Heart left ventricle (tissue), 16 donors: ENCODE data around the gene RAB44. TPM values are rescaled to one million over a fixed set of nuclear protein-coding genes. Genes with fewer than 3 reads are reported as not detected.

Source experiments
- ATAC-seq, 4 donors: fragments of 200-7000 bp; cut with Tn5 transposase; one replicate each; pipeline ENCODE4 v1.9.1; 2020 to 2022; ENCODE audit warnings: moderate library complexity in 4 of 4, mild to moderate bottlenecking in 3 of 4, moderate number of reproducible peaks in 1 of 4
- DNase-seq, 5 donors: peaks; one replicate each; pipeline ENCODE4 v3.0.0-alpha.2; 2020
- H3K27ac ChIP-seq, 12 donors: fragments of 200-600 bp; sonication (generic) in 4 of 12; one replicate each; pipeline versions ENCODE4 v1.5.0 to v1.8.0; 2016 to 2022; ENCODE audit warnings: mild to moderate bottlenecking in 2 of 12
- H3K27me3 ChIP-seq, 9 donors: fragments of 200-600 bp; sonication (generic) in 2 of 9; one replicate each; pipeline versions ENCODE4 v1.5.1 to v1.8.0; 2016 to 2022; ENCODE audit warnings: mild to moderate bottlenecking in 3 of 9
- H3K36me3 ChIP-seq, 9 donors: fragments of 200-600 bp; sonication (generic) in 2 of 9; one replicate each; pipeline versions ENCODE4 v1.5.0 to v1.8.0; 2018 to 2022; ENCODE audit warnings: mild to moderate bottlenecking in 2 of 9
- H3K4me1 ChIP-seq, 12 donors: fragments of 200-600 bp; sonication (generic) in 4 of 12; one replicate each; pipeline versions ENCODE4 v1.5.0 to v1.8.0; 2016 to 2022; ENCODE audit warnings: mild to moderate bottlenecking in 3 of 12
- H3K4me3 ChIP-seq, 12 donors: fragments of 200-600 bp; sonication (generic) in 4 of 12; one replicate each; pipeline versions ENCODE4 v1.5.0 to v1.8.0; 2017 to 2022; ENCODE audit warnings: mild to moderate bottlenecking in 9 of 12, moderate library complexity in 4 of 12
- H3K9me3 ChIP-seq, 12 donors: fragments of 200-600 bp; sonication (generic) in 4 of 12; one replicate each; pipeline versions ENCODE4 v1.5.0 to v1.8.0; 2016 to 2022; ENCODE audit warnings: mild to moderate bottlenecking in 1 of 12
- CTCF ChIP-seq, 12 donors: fragments of 200-600 bp; sonication (generic) in 4 of 12; IDR thresholded peaks; one replicate each; pipeline versions ENCODE4 v1.5.0 to v1.8.0; 2018 to 2022; ENCODE audit warnings: antibody characterized with exemption in 12 of 12, mild to moderate bottlenecking in 5 of 12
- POLR2A ChIP-seq, 2 donors: fragments of 450-650 bp; IDR thresholded peaks; one replicate each; pipeline ENCODE4 v1.6.1; 2017; ENCODE audit warnings: antibody characterized with exemption in 2 of 2, mild to moderate bottlenecking in 2 of 2, moderate library complexity in 2 of 2
- WGBS, 4 donors: extraction: QIAGEN DNeasy Blood & Tissue Kit in 2 of 4; methylation state at CpG; one replicate each; pipeline versions ENCODE4 v1.1.5 to v1.1.7; 2013 to 2018; 5-methylcytosine and 5-hydroxymethylcytosine counted together
- intact Hi-C, 10 donors: fragments of 100-400 bp; cut with DNase I; formaldehyde crosslinking; loops; one replicate each; pipeline versions ENCODE4 v1.11.1 to v1.14.2; 2022
- polyA plus RNA-seq, 2 donors: library from polyadenylated mRNA; stranded (reverse); fragments of 200-250 nt; gene quantifications; one replicate each; pipeline ENCODE4 v1.2.3, GENCODE V29; 2013
- total RNA-seq, 9 donors: library from RNA; depleted of rRNA in 2 of 9; stranded (reverse); fragments of >200 nt in 2 of 9; fragmentation: NEBNext Ultra II Directional in 3 of 9; extraction: Animal tissue kit (Norgen Biotek cat#: 25700) in 3 of 9; gene quantifications; one replicate each; pipeline versions ENCODE4 v1.1.0 to v1.2.4, GENCODE V29; 2016 to 2023
- donor health status: ischemic (EF 13 %, LVEDD 7.1; RV severe dilation, severe dysfunction).
- donor health status: healthy with polysubstance abuse.
- donor health status: DM: no; HTN: yes; CAD: no.
- donor health status: DM: no; HTN: no; CAD: no.
- donor health status: ischemic (EF 25% LVEDD 6.9; RV normal size, moderate dysfunction).
- donor health status: ischemic (EF 25% LVEDD 5.7; RV mildly dilated, moderate dysfunction).
- donor health status: healthy.
- donor health status: DM: yes; HTN: yes; CAD: no.
- donor health status: ischemic (EF 35%, LVEDD 5.7; RV mildly dilated, moderate dysfunction).
- donor health status: nonischemic (EF 11% LVEDD 7.7; RV severe dilation, severe dysfunction).
- donor health status: DM: yes; HTN: yes; CAD: no.
- donor health status: PGD.
- donor health status: ischemic (EF 29% LVEDD 5.4; RV normal size, mild dysfunction).
- donor health status: nonischemic (EF 23%, LVEDD 6.1; RV moderate dilation, normal function).

The RAB44 gene
- total and polyA plus RNA-seq, 11 donors = 0.04 to 0.32 (median 0.08) TPM; not detected in 5

DNA sequence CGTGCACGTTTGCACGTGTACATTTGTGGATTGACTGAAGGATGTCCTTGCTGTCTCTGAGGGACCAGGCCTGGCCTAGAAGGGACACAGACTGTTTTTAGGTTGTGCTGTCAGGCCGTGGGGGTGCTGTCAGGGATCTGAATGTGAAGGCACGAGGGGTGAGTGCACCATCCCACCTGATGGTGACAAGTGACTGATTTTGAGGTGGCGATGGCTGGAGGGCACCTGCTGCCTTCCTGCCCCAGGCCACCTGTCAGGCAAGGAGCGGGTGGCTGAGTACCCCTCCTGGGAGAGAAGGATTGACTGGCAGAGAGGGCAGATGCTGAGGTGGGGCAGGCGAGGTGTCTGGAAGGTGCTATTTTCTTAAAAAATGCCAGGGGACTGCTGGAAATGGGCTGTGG, 1.2 kb downstream of the RAB44 start:
- DNase-seq = no peak
- no peak for TF ChIP-seq CTCF (IDR thresholded peaks at IDR 0.05)
- TF ChIP-seq POLR2A (IDR thresholded peaks at IDR 0.05) = no peak
- peaks cover 0 to 22% (median 0%) of the 10 kb centered on the region in 12 donors for H3K4me1 ChIP-seq
- WGBS, 4 donors = 84 to 90% (median 88%) methylated on average over 8 of the region's 8 CpGs
- H3K27ac ChIP-seq = no peak overlapping the region
- H3K27me3 ChIP-seq = no peaks in the 10 kb centered on the region
- no peaks in the 10 kb centered on the region for H3K9me3 ChIP-seq
- intact Hi-C loops = loop anchor here in 1 of 10 donors (10.0 kb wide), 1 partner anchor 284 kb away; no protein-coding TSS in a partner anchor
- no peaks in the 10 kb centered on the region for H3K36me3 ChIP-seq
- peak overlapping the region in 1 of 12 donors; percentile 6 for H3K4me3 ChIP-seq
- no peak for ATAC-seq

- ATAC-seq (no peak), DNase-seq (no peak)
- Histone ChIP-seq H3K36me3 (no peaks in the 10 kb centered on the region), H3K27ac (no peak overlapping the region), H3K27me3 (no peaks in the 10 kb centered on the region), H3K9me3 (no peaks in the 10 kb centered on the region), H3K4me3 (no peak overlapping the region), H3K4me1 (peaks cover 0 to 22% (median 0%) of the 10 kb centered on the region in 12 donors)
- WGBS, 4 donors = 31 to 64% (median 50%) methylated on average over 7 of the region's 7 CpGs
- intact Hi-C loops = loop anchor here in 1 of 10 donors (10.0 kb wide), 1 partner anchor 285 kb away; no protein-coding TSS in a partner anchor
- TF ChIP-seq CTCF (IDR thresholded peaks at IDR 0.05) (no peak), POLR2A (IDR thresholded peaks at IDR 0.05) (no peak)
Observed at GRCh38 chr6:36699348-36699747, 1.7 kb downstream of the RAB44 start.

DNA sequence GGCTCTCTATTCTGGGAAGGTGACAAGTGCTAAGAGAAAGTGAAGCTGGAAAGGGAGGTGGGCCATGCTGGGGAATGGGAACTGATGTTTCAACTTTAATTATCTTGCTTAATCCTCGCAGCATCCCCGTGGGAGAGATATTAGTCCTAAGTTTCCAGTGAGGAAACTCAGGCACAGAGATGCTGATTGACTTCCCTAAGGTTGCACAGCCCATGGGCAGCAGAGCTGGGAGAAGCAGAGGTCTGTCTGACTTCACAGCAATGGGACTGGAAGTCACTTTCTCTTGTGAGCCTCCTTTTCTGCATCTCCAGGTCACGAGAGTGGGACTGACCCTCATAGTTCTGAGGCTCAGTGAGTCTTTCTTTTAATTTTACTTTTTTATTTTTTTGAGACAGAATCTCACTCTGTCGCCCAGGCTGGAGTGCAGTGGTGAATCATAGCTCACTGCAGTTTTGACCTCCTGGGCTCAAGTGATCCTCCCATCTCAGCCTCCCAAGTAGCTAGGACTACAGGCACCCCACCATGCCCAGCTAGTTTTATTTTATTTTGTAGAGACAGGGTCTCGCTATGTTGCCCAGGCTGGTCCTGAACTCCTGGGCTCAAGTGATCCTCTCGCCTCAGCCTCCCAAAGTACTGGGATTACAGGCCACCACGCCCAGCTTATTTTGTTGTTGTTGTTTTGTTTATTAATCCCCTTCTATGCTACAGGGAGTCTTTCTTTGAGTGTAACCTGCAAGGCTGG, 2.6 kb downstream of the RAB44 start:
- no peak for TF ChIP-seq POLR2A (IDR thresholded peaks at IDR 0.05)
- TF ChIP-seq CTCF (IDR thresholded peaks at IDR 0.05) = no peak
- ATAC-seq = no peak
- no peak overlapping the region for H3K4me3 ChIP-seq
- intact Hi-C loops = no loop called here
- H3K27me3 ChIP-seq = no peaks in the 10 kb centered on the region
- H3K4me1 ChIP-seq = peaks cover 0 to 22% (median 0%) of the 10 kb centered on the region in 12 donors
- H3K9me3 ChIP-seq = no peaks in the 10 kb centered on the region
- no peak for DNase-seq
- H3K36me3 ChIP-seq = no peaks in the 10 kb centered on the region
- H3K27ac ChIP-seq = no peak overlapping the region
- 78 to 92% (median 89%) methylated on average over 7 of the region's 7 CpGs for WGBS, 4 donors

- WGBS, 4 donors = 89 to 94% (median 91%) methylated on average over 3 of the region's 3 CpGs
- peak in 1 of 4 donors; percentile 25 for ATAC-seq
- no peak overlapping the region for H3K4me3 ChIP-seq
- H3K27ac ChIP-seq = no peak overlapping the region
- TF ChIP-seq CTCF (IDR thresholded peaks at IDR 0.05) (no peak), POLR2A (IDR thresholded peaks at IDR 0.05) (no peak)
- H3K9me3 ChIP-seq = no peaks in the 10 kb centered on the region
- no peaks in the 10 kb centered on the region for H3K36me3 ChIP-seq
- peaks cover 0 to 22% (median 0%) of the 10 kb centered on the region in 12 donors for H3K4me1 ChIP-seq
- no peaks in the 10 kb centered on the region for H3K27me3 ChIP-seq
- DNase-seq = no peak
- intact Hi-C loops = no loop called here
Observed at GRCh38 chr6:36700831-36701230, 3.2 kb downstream of the RAB44 start.
